ENCODE measurements around the gene FRMD5.

DNA sequence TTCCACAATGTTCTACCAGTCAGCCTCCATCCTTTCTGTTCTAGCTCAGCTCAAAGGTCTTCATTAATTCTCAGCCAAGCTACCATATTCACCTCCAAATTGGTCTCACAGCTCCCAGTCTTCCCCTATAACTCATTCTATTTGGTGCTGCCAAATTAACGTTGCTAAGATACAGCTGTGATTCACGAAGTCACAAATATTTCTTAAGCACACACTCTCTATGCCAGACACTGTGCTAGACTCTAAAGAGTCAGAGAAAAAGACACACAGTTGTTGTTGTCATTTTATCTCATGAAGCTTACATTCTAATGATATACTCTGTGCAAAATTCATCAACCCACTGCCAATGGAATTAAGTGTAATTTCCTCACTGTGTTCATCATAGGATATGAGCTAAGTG is 102.8 kb downstream of the FRMD5 start:
- TF ChIP-seq, protein P1, sequence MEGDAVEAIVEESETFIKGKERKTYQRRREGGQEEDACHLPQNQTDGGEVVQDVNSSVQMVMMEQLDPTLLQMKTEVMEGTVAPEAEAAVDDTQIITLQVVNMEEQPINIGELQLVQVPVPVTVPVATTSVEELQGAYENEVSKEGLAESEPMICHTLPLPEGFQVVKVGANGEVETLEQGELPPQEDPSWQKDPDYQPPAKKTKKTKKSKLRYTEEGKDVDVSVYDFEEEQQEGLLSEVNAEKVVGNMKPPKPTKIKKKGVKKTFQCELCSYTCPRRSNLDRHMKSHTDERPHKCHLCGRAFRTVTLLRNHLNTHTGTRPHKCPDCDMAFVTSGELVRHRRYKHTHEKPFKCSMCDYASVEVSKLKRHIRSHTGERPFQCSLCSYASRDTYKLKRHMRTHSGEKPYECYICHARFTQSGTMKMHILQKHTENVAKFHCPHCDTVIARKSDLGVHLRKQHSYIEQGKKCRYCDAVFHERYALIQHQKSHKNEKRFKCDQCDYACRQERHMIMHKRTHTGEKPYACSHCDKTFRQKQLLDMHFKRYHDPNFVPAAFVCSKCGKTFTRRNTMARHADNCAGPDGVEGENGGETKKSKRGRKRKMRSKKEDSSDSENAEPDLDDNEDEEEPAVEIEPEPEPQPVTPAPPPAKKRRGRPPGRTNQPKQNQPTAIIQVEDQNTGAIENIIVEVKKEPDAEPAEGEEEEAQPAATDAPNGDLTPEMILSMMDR (IDR thresholded peaks at IDR 0.05): no peak
- TF ChIP-seq POLR2AphosphoS5 (IDR thresholded peaks at IDR 0.05; ENCODE audit: insufficient read depth in 1 of 2, low read depth in 1 of 2) (no peak), POLR2A (IDR thresholded peaks at IDR 0.05) (no peak)
